Endothelial cell of umbilical vein (primary cell): ENCODE data around the gene SH3PXD2A. TPM values are rescaled to one million over a fixed set of nuclear protein-coding genes. Genes with fewer than 3 reads are reported as not detected.

Experiments
- BruUV-seq: library from RNA; stranded (reverse); fragments of 400-500 nt; replicated peaks from 2 replicates; lab custom pipeline; 2021; lab: Mats Ljungman, UMichigan
- CTCF ChIA-PET: fragments of 300-600, 350-600 bp; sonication (Branson Sonifier 250); formaldehyde crosslinking; loops from one replicate; lab custom pipeline; 2021; ENCODE audit warnings: antibody characterized with exemption, inconsistent platforms; lab: Charles Lee
- POLR2A ChIA-PET: fragments of 300-600, 350-600 bp; sonication (Branson Sonifier 250); formaldehyde crosslinking; loops from one replicate; lab custom pipeline; 2021; ENCODE audit warnings: antibody characterized with exemption, inconsistent platforms; lab: Charles Lee
- DNase-seq: peaks from one replicate; pipeline ENCODE4 v3.0.0-alpha.2; 2011; ENCODE audit warnings: low read depth, low spot score
- FAIRE-seq: peaks from 2 replicates; lab custom pipeline; 2011; peaks lifted over from hg19 to GRCh38; lab: Jason Lieb, UNC
- H2AFZ ChIP-seq: 2 replicates; pipeline ENCODE4 v1.6.0; 2012; ENCODE audit warnings: low read depth, low read length, control low read depth, inconsistent platforms
- H3K27ac ChIP-seq: 2 replicates; pipeline ENCODE4 v1.5.1; 2011; ENCODE audit warnings: low read depth, mild to moderate bottlenecking, control low read depth, low read length, moderate library complexity; ENCODE audit not compliant: insufficient read depth
- H3K27me3 ChIP-seq, 2 experiments: 2 replicates each; pipeline versions ENCODE4 v1.6.0 to v1.6.1; 2011; ENCODE audit warnings: low read length in 2 of 2, mixed read lengths in 1 of 2; ENCODE audit not compliant: control insufficient read depth in 2 of 2, insufficient read depth in 2 of 2
- H3K36me3 ChIP-seq, 2 experiments: 2 replicates in 1 of 2; 3 replicates in 1 of 2; pipeline ENCODE4 v1.5.1; 2011; ENCODE audit warnings: low read length in 2 of 2, mild to moderate bottlenecking in 1 of 2, moderate library complexity in 1 of 2; ENCODE audit not compliant: control insufficient read depth in 2 of 2, insufficient read depth in 2 of 2; ENCODE audit errors: extremely low read depth in 1 of 2
- H3K4me1 ChIP-seq: 3 replicates; pipeline ENCODE4 v1.5.1; 2011; ENCODE audit warnings: mild to moderate bottlenecking, low read length; ENCODE audit not compliant: control insufficient read depth, insufficient read depth; ENCODE audit errors: extremely low read depth
- H3K4me2 ChIP-seq: 2 replicates; pipeline ENCODE4 v1.6.1; 2011; ENCODE audit warnings: low read length, control low read depth, mixed read lengths; ENCODE audit not compliant: insufficient read depth
- H3K4me3 ChIP-seq, 3 experiments: fragments of 200-600 bp in 1 of 3; sonication (generic), shearing (Covaris generic) in 1 of 3; replicated peaks in 1 of 3; 2 replicates each; pipeline ENCODE4 v1.5.1; 2011 to 2016; ENCODE audit warnings: control low read depth in 3 of 3, low read length in 3 of 3, mild to moderate bottlenecking in 2 of 3, inconsistent platforms in 1 of 3, low read depth in 1 of 3, moderate library complexity in 1 of 3; ENCODE audit not compliant: insufficient read depth in 1 of 3
- H3K79me2 ChIP-seq: 2 replicates; pipeline ENCODE4 v1.6.0; 2012; ENCODE audit warnings: low read length, inconsistent platforms; ENCODE audit not compliant: control insufficient read depth, insufficient read depth
- H3K9ac ChIP-seq: replicated peaks from 2 replicates; pipeline ENCODE3; 2011; ENCODE audit warnings: low read length, control low read depth; ENCODE audit not compliant: insufficient read depth; ENCODE audit errors: extremely low read depth
- H3K9me1 ChIP-seq: replicated peaks from 3 replicates; pipeline ENCODE4 v1.6.0; 2011; ENCODE audit warnings: mild to moderate bottlenecking, low read length; ENCODE audit not compliant: control insufficient read depth, insufficient read depth; ENCODE audit errors: extremely low read depth
- H3K9me3 ChIP-seq: replicated peaks from 2 replicates; pipeline ENCODE4 v1.5.1; 2012; ENCODE audit warnings: low read length, inconsistent platforms; ENCODE audit not compliant: control insufficient read depth, insufficient read depth
- H4K20me1 ChIP-seq: replicated peaks from 2 replicates; pipeline ENCODE3; 2011; ENCODE audit warnings: mild to moderate bottlenecking, low read length; ENCODE audit not compliant: control insufficient read depth, insufficient read depth; ENCODE audit errors: extremely low read depth
- CTCF ChIP-seq, 2 donors: IDR thresholded peaks; 1 replicate in 1 of 2; 2 replicates in 1 of 2; pipeline ENCODE4 v1.5.1; 2011; ENCODE audit warnings: low read length in 2 of 2, mild to moderate bottlenecking in 2 of 2, moderate library complexity in 2 of 2, control low read depth in 1 of 2, inconsistent platforms in 1 of 2, low read depth in 1 of 2; ENCODE audit not compliant: insufficient read depth in 1 of 2; ENCODE audit errors: extremely low read depth in 1 of 2
- EZH2 ChIP-seq: IDR thresholded peaks from 2 replicates; pipeline ENCODE4 v1.6.1; 2012; ENCODE audit warnings: borderline replicate concordance, low read depth, mild to moderate bottlenecking, moderate library complexity, low read length, inconsistent platforms; ENCODE audit not compliant: severe bottlenecking
- FOS ChIP-seq: IDR thresholded peaks from 2 replicates; pipeline ENCODE4 v1.6.1; 2011; ENCODE audit warnings: mild to moderate bottlenecking, low read length, moderate library complexity, borderline replicate concordance; ENCODE audit not compliant: insufficient read depth
- GATA2 ChIP-seq: IDR thresholded peaks from 2 replicates; pipeline ENCODE4 v1.7.0; 2011; ENCODE audit warnings: low read depth, mild to moderate bottlenecking, moderate library complexity, mixed read lengths, low read length; ENCODE audit not compliant: insufficient read length, insufficient read depth
- JUN ChIP-seq: IDR thresholded peaks from 2 replicates; pipeline ENCODE4 v1.6.1; 2011; ENCODE audit warnings: borderline replicate concordance, low read depth; ENCODE audit not compliant: insufficient read length, insufficient read depth
- MAX ChIP-seq: IDR thresholded peaks from 2 replicates; pipeline ENCODE4 v1.6.1; 2011; ENCODE audit not compliant: insufficient read depth, insufficient read length
- MYC ChIP-seq: IDR thresholded peaks from one replicate; pipeline ENCODE4 v1.6.1; 2011; ENCODE audit warnings: mild to moderate bottlenecking, low read depth, low read length
- POLR2A ChIP-seq: IDR thresholded peaks from 2 replicates; pipeline ENCODE4 v1.6.1; 2012; ENCODE audit warnings: low read depth, mild to moderate bottlenecking, control low read depth, low read length
- POLR2AphosphoS5 ChIP-seq: IDR thresholded peaks from 2 replicates; pipeline ENCODE4 v1.6.1; 2012; ENCODE audit warnings: low read depth, mild to moderate bottlenecking, control low read depth, low read length, moderate library complexity; ENCODE audit not compliant: insufficient read depth
- dilution Hi-C: fragments of 300-500 bp; cut with MboI; formaldehyde crosslinking; loops from one replicate; pipeline ENCODE4 v1.15.0; 2019; ENCODE audit warnings: low sequenced_read_pairs; ENCODE audit not compliant: extremely low pct_ligation_motif_present
- intact Hi-C: fragments of 100-400 bp; cut with micrococcal nuclease; formaldehyde crosslinking; loops from one replicate; pipeline ENCODE4 v1.10.0; 2022
- polyA plus RNA-seq, 4 experiments: library from polyadenylated mRNA; depleted of rRNA in 3 of 4; stranded (reverse) in 3 of 4; unstranded in 1 of 4; fragments of >200 nt; gene quantifications; 2 replicates each; pipeline versions ENCODE4 v1.2.1 to v1.2.3, GENCODE V29; 2011 to 2012; ENCODE audit warnings: missing spikeins in 1 of 4
- total RNA-seq: library from RNA; stranded (reverse); gene quantifications from 2 replicates; pipeline ENCODE4 v1.2.3, GENCODE V29; 2021

The SH3PXD2A gene
- total and polyA plus RNA-seq, 2 donors (not counting 3 experiments of a cell fraction or from before 2014, with no cell fraction given): 1.4 to 5.1 TPM

- no peaks in the 10 kb centered on the region for H3K9me1 ChIP-seq
- H3K27me3 ChIP-seq: no peaks in the 10 kb centered on the region
- peaks cover 8% of the 10 kb centered on the region for H3K4me1 ChIP-seq
- ChIA-PET CTCF (no interaction called here), POLR2A (no interaction called here)
- intact Hi-C loops (no loop called here), dilution Hi-C loops (no loop called here)
- FAIRE-seq: no peak
- no peak for DNase-seq
- no peak overlapping the region for H3K4me2 ChIP-seq
- no peak overlapping the region for H3K9ac ChIP-seq
- no peak overlapping the region for H2AFZ ChIP-seq
- H3K36me3 ChIP-seq: no peaks in the 10 kb centered on the region
- H3K79me2 ChIP-seq: no peaks in the 10 kb centered on the region
- BruUV-seq: no TSS peak
- H4K20me1 ChIP-seq: no peaks in the 10 kb centered on the region
- no peak overlapping the region for H3K4me3 ChIP-seq
- TF ChIP-seq JUN: no peak
- TF ChIP-seq GATA2: no peak
- no peak for TF ChIP-seq FOS
- TF ChIP-seq EZH2: no peak
- TF ChIP-seq POLR2AphosphoS5: no peak
- TF ChIP-seq POLR2A: no peak
- no peak for TF ChIP-seq MYC
- no peak for TF ChIP-seq MAX
- TF ChIP-seq CTCF (IDR thresholded peaks at IDR 0.05; ENCODE audit: extremely low read depth in 1 of 2, insufficient read depth in 1 of 2, low read depth in 1 of 2, low read length in 2 of 2): no peak
- H3K9me3 ChIP-seq: no peaks in the 10 kb centered on the region
- H3K27ac ChIP-seq: no peak overlapping the region
Measured at GRCh38 chr10:103691267-103691666, 164.1 kb downstream of the SH3PXD2A start.
